Sigmoid colon (tissue), 4 donors: ENCODE results near the gene DRGX.

Experiments used
- EP300 ChIP-seq, 4 donors: sonication (generic); formaldehyde crosslinking; IDR thresholded peaks; one replicate each; pipeline ENCODE4 v1.6.1; 2017; ENCODE audit warnings: antibody characterized with exemption in 4 of 4
- POLR2A ChIP-seq, 2 donors: fragments of 450-650 bp; IDR thresholded peaks; one replicate each; pipeline ENCODE4 v1.6.1; 2016; ENCODE audit warnings: antibody characterized with exemption in 2 of 2, mild to moderate bottlenecking in 2 of 2, moderate library complexity in 2 of 2
- POLR2AphosphoS5 ChIP-seq, 4 donors: sonication (generic); formaldehyde crosslinking; IDR thresholded peaks; one replicate each; pipeline ENCODE4 v1.6.1; 2017; ENCODE audit warnings: antibody characterized with exemption in 4 of 4
- TF ChIP-seq, protein P1 (sequence below), 4 experiments: fragments of 450-650 bp in 3 of 4; fragments of 200-600 bp in 1 of 4; IDR thresholded peaks; one replicate each; pipeline ENCODE4 v1.5.1; 2016 to 2019; ENCODE audit warnings: antibody characterized with exemption in 4 of 4, mild to moderate bottlenecking in 3 of 4, moderate library complexity in 2 of 4

GRCh38 chr10:49383853-49384252 is 12.0 kb downstream of the DRGX start:
- TF ChIP-seq, protein P1, sequence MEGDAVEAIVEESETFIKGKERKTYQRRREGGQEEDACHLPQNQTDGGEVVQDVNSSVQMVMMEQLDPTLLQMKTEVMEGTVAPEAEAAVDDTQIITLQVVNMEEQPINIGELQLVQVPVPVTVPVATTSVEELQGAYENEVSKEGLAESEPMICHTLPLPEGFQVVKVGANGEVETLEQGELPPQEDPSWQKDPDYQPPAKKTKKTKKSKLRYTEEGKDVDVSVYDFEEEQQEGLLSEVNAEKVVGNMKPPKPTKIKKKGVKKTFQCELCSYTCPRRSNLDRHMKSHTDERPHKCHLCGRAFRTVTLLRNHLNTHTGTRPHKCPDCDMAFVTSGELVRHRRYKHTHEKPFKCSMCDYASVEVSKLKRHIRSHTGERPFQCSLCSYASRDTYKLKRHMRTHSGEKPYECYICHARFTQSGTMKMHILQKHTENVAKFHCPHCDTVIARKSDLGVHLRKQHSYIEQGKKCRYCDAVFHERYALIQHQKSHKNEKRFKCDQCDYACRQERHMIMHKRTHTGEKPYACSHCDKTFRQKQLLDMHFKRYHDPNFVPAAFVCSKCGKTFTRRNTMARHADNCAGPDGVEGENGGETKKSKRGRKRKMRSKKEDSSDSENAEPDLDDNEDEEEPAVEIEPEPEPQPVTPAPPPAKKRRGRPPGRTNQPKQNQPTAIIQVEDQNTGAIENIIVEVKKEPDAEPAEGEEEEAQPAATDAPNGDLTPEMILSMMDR (IDR thresholded peaks at IDR 0.05), result no peak
- TF ChIP-seq POLR2AphosphoS5 (IDR thresholded peaks at IDR 0.05) (no peak), POLR2A (IDR thresholded peaks at IDR 0.05) (no peak), EP300 (IDR thresholded peaks at IDR 0.05) (no peak)
